Keratinocyte (primary cell): ENCODE data around the gene ROBO2. TPM values are rescaled to one million over a fixed set of nuclear protein-coding genes. Genes with fewer than 3 reads are reported as not detected.

ENCODE experiments used
- DNase-seq: peaks from one replicate; pipeline ENCODE4 v3.0.0-alpha.2; 2011; ENCODE audit warnings: low read depth, missing footprints, low spot score
- FAIRE-seq: peaks from 2 replicates; lab custom pipeline; 2011; peaks lifted over from hg19 to GRCh38; lab: Jason Lieb, UNC
- H2AFZ ChIP-seq: 2 replicates; pipeline ENCODE4 v1.6.0; 2012; ENCODE audit warnings: low read length, control low read depth, inconsistent platforms; ENCODE audit not compliant: control insufficient read depth
- H3K27ac ChIP-seq: 2 replicates; pipeline ENCODE4 v1.5.1; 2011; ENCODE audit warnings: low read length; ENCODE audit not compliant: control insufficient read depth, insufficient read depth
- H3K27me3 ChIP-seq: 3 replicates; pipeline ENCODE4 v1.6.0; 2011; ENCODE audit warnings: low read length; ENCODE audit not compliant: control insufficient read depth, insufficient read depth; ENCODE audit errors: extremely low read depth
- H3K36me3 ChIP-seq, 2 experiments: 2 replicates in 1 of 2; 3 replicates in 1 of 2; pipeline ENCODE4 v1.5.1; 2011; ENCODE audit warnings: low read length in 2 of 2, mild to moderate bottlenecking in 1 of 2; ENCODE audit not compliant: control insufficient read depth in 2 of 2, insufficient read depth in 2 of 2; ENCODE audit errors: extremely low read depth in 1 of 2
- H3K4me1 ChIP-seq: 3 replicates; pipeline ENCODE4 v1.5.1; 2011; ENCODE audit warnings: low read length; ENCODE audit not compliant: control insufficient read depth, insufficient read depth; ENCODE audit errors: extremely low read depth
- H3K4me2 ChIP-seq: 3 replicates; pipeline ENCODE4 v1.6.0; 2011; ENCODE audit warnings: low read depth, low read length; ENCODE audit not compliant: control insufficient read depth, insufficient read depth; ENCODE audit errors: extremely low read depth
- H3K4me3 ChIP-seq, 3 experiments: fragments of 200-600 bp in 1 of 3; sonication (generic) in 1 of 3; 2 replicates in 2 of 3; 3 replicates in 1 of 3; pipeline ENCODE4 v1.5.1; 2011 to 2016; ENCODE audit warnings: low read length in 3 of 3, mild to moderate bottlenecking in 3 of 3, control low read depth in 2 of 3, inconsistent platforms in 1 of 3, low read depth in 1 of 3, mixed read lengths in 1 of 3, mixed run types in 1 of 3, moderate library complexity in 1 of 3; ENCODE audit not compliant: control insufficient read depth in 2 of 3, insufficient read depth in 2 of 3; ENCODE audit errors: extremely low read depth in 1 of 3
- H3K79me2 ChIP-seq: 2 replicates; pipeline ENCODE4 v1.6.0; 2012; ENCODE audit warnings: low read length; ENCODE audit not compliant: control insufficient read depth, insufficient read depth
- H3K9ac ChIP-seq: 3 replicates; pipeline ENCODE4 v1.6.0; 2011; ENCODE audit warnings: low read length; ENCODE audit not compliant: control insufficient read depth, insufficient read depth; ENCODE audit errors: extremely low read depth
- H3K9me1 ChIP-seq: 3 replicates; pipeline ENCODE4 v1.6.0; 2011; ENCODE audit warnings: low read length; ENCODE audit not compliant: control insufficient read depth, insufficient read depth; ENCODE audit errors: extremely low read depth
- H3K9me3 ChIP-seq: 2 replicates; pipeline ENCODE4 v1.5.1; 2012; ENCODE audit warnings: low read depth, low read length; ENCODE audit not compliant: control insufficient read depth
- H4K20me1 ChIP-seq: 3 replicates; pipeline ENCODE4 v1.6.0; 2011; ENCODE audit warnings: low read length; ENCODE audit not compliant: control insufficient read depth, insufficient read depth; ENCODE audit errors: extremely low read depth
- CTCF ChIP-seq, 3 experiments: IDR thresholded peaks in 1 of 3; conservative IDR thresholded peaks in 1 of 3; optimal IDR thresholded peaks in 1 of 3; 2 replicates in 2 of 3; 3 replicates in 1 of 3; pipeline versions ENCODE3 to v1.5.1; 2011; ENCODE audit warnings: low read length in 3 of 3, mild to moderate bottlenecking in 3 of 3, moderate library complexity in 2 of 3, control low read depth in 1 of 3, inconsistent platforms in 1 of 3; ENCODE audit not compliant: insufficient read depth in 2 of 3; ENCODE audit errors: extremely low read depth in 1 of 3
- EZH2 ChIP-seq: IDR thresholded peaks from one replicate; pipeline ENCODE4 v1.6.1; 2012; ENCODE audit warnings: inconsistent platforms, mild to moderate bottlenecking, low read length, moderate library complexity
- dilution Hi-C: fragments of 300-500 bp; cut with MboI; formaldehyde crosslinking; loops from one replicate; pipeline ENCODE4 v1.7.0; 2020; ENCODE audit warnings: low sequenced_read_pairs; ENCODE audit not compliant: extremely low pct_ligation_motif_present
- polyA plus RNA-seq, 5 experiments: library from polyadenylated mRNA; depleted of rRNA in 3 of 5; stranded (reverse) in 3 of 5; stranded (forward) in 1 of 5; unstranded in 1 of 5; fragments of >200 nt; gene quantifications; 1 replicate in 1 of 5; 2 replicates in 3 of 5; 3 replicates in 1 of 5; pipeline versions ENCODE4 v1.2.1 to v1.2.3, GENCODE V29; 2011 to 2012; ENCODE audit warnings: missing spikeins in 2 of 5, low read depth in 1 of 5, low replicate concordance in 1 of 5

ROBO2 gene
- polyA plus RNA-seq, 1 donor (not counting 4 experiments of a cell fraction or from before 2014, with no cell fraction given), result 0.30 TPM

DNA sequence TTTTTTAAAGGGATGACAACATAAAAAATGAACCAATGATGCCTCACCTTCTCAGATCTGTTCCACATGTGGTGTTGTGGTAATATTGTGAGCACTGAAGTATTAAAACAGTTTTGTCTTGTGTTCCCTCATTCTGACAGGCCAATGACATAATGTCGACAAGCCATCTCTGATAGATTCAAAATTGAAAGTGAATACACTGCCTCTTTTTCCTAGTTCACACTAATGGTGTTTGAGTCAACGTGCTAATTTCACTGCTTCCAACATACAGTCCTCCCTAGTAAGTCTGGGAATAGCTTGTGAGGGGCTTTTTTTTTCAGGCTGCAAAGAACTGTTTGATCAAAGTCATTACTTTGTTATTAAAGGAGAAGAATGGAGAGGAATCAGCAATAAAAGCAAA lies 82.8 kb downstream of the ROBO2 start:
- H3K27ac ChIP-seq, result no peak overlapping the region
- no peak for FAIRE-seq
- TF ChIP-seq CTCF (optimal IDR thresholded peaks at IDR 0.05 in 1 of 3, IDR thresholded peaks at IDR 0.05 in 1 of 3, conservative IDR thresholded peaks at IDR 0.05 in 1 of 3; ENCODE audit: extremely low read depth in 1 of 3, insufficient read depth in 2 of 3, low read length in 3 of 3) (no peak), EZH2 (no peak)
- dilution Hi-C loops, result no loop called here
- no peak overlapping the region for H3K4me2 ChIP-seq
- H3K4me1 ChIP-seq, result no peaks in the 10 kb centered on the region
- no peak overlapping the region for H3K9ac ChIP-seq
- no peaks in the 10 kb centered on the region for H3K36me3 ChIP-seq
- H2AFZ ChIP-seq, result no peak overlapping the region
- no peaks in the 10 kb centered on the region for H3K27me3 ChIP-seq
- no peaks in the 10 kb centered on the region for H3K79me2 ChIP-seq
- DNase-seq, result no peak
- H3K4me3 ChIP-seq, result no peak overlapping the region
- H3K9me1 ChIP-seq, result no peaks in the 10 kb centered on the region
- no peaks in the 10 kb centered on the region for H3K9me3 ChIP-seq
- H4K20me1 ChIP-seq, result no peaks in the 10 kb centered on the region

DNA sequence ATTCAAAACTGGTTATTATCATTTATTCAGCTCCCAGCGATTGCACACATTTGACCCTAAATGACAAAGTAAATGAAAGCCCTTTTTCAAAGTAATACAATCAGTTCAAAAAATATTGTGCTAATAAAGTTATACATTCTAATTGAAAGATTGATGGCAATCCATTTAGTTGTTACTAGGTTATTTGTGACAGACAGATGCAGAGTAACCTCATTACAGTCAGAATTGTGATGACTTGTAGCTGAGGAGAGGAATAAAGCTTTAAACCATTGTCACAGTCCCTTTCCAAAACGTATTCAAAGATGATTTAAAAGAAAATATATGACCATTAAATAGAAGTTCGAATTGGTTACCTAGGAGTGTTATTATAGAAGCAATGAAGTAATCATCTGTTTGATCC lies 86.1 kb downstream of the ROBO2 start:
- Histone ChIP-seq H3K4me1 (no peaks in the 10 kb centered on the region), H3K4me3 (no peak overlapping the region), H3K36me3 (no peaks in the 10 kb centered on the region), H2AFZ (no peak overlapping the region), H3K9me1 (no peaks in the 10 kb centered on the region), H3K4me2 (no peak overlapping the region), H3K27me3 (no peaks in the 10 kb centered on the region), H3K9me3 (no peaks in the 10 kb centered on the region), H3K27ac (no peak overlapping the region), H3K9ac (no peak overlapping the region), H4K20me1 (no peaks in the 10 kb centered on the region), H3K79me2 (no peaks in the 10 kb centered on the region)
- no peak for DNase-seq
- TF ChIP-seq EZH2 (no peak), CTCF (optimal IDR thresholded peaks at IDR 0.05 in 1 of 3, IDR thresholded peaks at IDR 0.05 in 1 of 3, conservative IDR thresholded peaks at IDR 0.05 in 1 of 3; ENCODE audit: extremely low read depth in 1 of 3, insufficient read depth in 2 of 3, low read length in 3 of 3) (no peak)
- no peak for FAIRE-seq
- dilution Hi-C loops, result no loop called here
